ENCODE measurements around the gene ABCG8. TPM values are rescaled to one million over a fixed set of nuclear protein-coding genes. Genes with fewer than 3 reads are reported as not detected.

Gene ABCG8
- total RNA-seq, 4 donors from 2014 or later = not detected

- Histone ChIP-seq H3K36me3 (peaks cover 0 to 78% (median 4%) of the 10 kb centered on the region in 3 donors), H3K4me1 (no peaks in the 10 kb centered on the region), H3K4me3 (no peak overlapping the region), H3K27me3 (no peaks in the 10 kb centered on the region), H3K9me3 (no peaks in the 10 kb centered on the region), H3K27ac (no peak overlapping the region)
- DNase-seq (ENCODE audit: low spot score in 2 of 2) = no peak
- 85 to 86% methylated on average over 2 of the region's 2 CpGs for WGBS, 2 donors
- TF ChIP-seq EP300 (IDR thresholded peaks at IDR 0.05) (no peak), CTCF (IDR thresholded peaks at IDR 0.05) (no peak), POLR2A (IDR thresholded peaks at IDR 0.05) (no peak)
Observed at GRCh38 chr2:43806719-43807031, 32.1 kb upstream of the ABCG8 start.

GRCh38 chr2:43810452-43810851 lies 28.3 kb upstream of the ABCG8 start:
- no peak overlapping the region for H3K4me3 ChIP-seq
- H3K27ac ChIP-seq = no peak overlapping the region
- H3K27me3 ChIP-seq = no peaks in the 10 kb centered on the region
- H3K36me3 ChIP-seq = peaks cover 0 to 64% (median 4%) of the 10 kb centered on the region in 3 donors
- no peaks in the 10 kb centered on the region for H3K4me1 ChIP-seq
- no peaks in the 10 kb centered on the region for H3K9me3 ChIP-seq
- TF ChIP-seq CTCF (IDR thresholded peaks at IDR 0.05) = no peak
- TF ChIP-seq POLR2A (IDR thresholded peaks at IDR 0.05) = no peak
- no peak for TF ChIP-seq EP300 (IDR thresholded peaks at IDR 0.05)
- DNase-seq (ENCODE audit: low spot score in 2 of 2) = no peak
- WGBS, 2 donors = 60 to 61% methylated on average over 2 of the region's 2 CpGs

GRCh38 chr2:43810888-43811287 lies 27.9 kb upstream of the ABCG8 start:
- no peaks in the 10 kb centered on the region for H3K4me1 ChIP-seq
- no peak for DNase-seq (ENCODE audit: low spot score in 2 of 2)
- no peak for TF ChIP-seq CTCF (IDR thresholded peaks at IDR 0.05)
- no peak for TF ChIP-seq POLR2A (IDR thresholded peaks at IDR 0.05)
- no peak for TF ChIP-seq EP300 (IDR thresholded peaks at IDR 0.05)
- no peaks in the 10 kb centered on the region for H3K27me3 ChIP-seq
- H3K36me3 ChIP-seq = peaks cover 0 to 62% (median 4%) of the 10 kb centered on the region in 3 donors
- no peak overlapping the region for H3K4me3 ChIP-seq
- H3K9me3 ChIP-seq = no peaks in the 10 kb centered on the region
- WGBS, 2 donors = 66 to 69% methylated on average over 1 of the region's 1 CpG
- H3K27ac ChIP-seq = no peak overlapping the region

- no peaks in the 10 kb centered on the region for H3K4me1 ChIP-seq
- WGBS, 2 donors = 66 to 93% methylated on average over 2 of the region's 2 CpGs
- H3K36me3 ChIP-seq = peaks cover 0 to 54% (median 4%) of the 10 kb centered on the region in 3 donors
- no peak for DNase-seq (ENCODE audit: low spot score in 2 of 2)
- H3K4me3 ChIP-seq = no peak overlapping the region
- no peaks in the 10 kb centered on the region for H3K27me3 ChIP-seq
- TF ChIP-seq EP300 (IDR thresholded peaks at IDR 0.05) (no peak), CTCF (IDR thresholded peaks at IDR 0.05) (no peak), POLR2A (IDR thresholded peaks at IDR 0.05) (no peak)
- no peak overlapping the region for H3K27ac ChIP-seq
- H3K9me3 ChIP-seq = no peaks in the 10 kb centered on the region
Observed at GRCh38 chr2:43812006-43812405, 26.8 kb upstream of the ABCG8 start.

- H3K27ac ChIP-seq = no peak overlapping the region
- H3K9me3 ChIP-seq = no peaks in the 10 kb centered on the region
- TF ChIP-seq CTCF (IDR thresholded peaks at IDR 0.05) = no peak
- TF ChIP-seq POLR2A (IDR thresholded peaks at IDR 0.05) = no peak
- no peak for TF ChIP-seq EP300 (IDR thresholded peaks at IDR 0.05)
- WGBS, 2 donors = 31 to 42% methylated on average over 2 of the region's 2 CpGs
- H3K4me3 ChIP-seq = no peak overlapping the region
- no peak for DNase-seq (ENCODE audit: low spot score in 2 of 2)
- H3K27me3 ChIP-seq = no peaks in the 10 kb centered on the region
- H3K36me3 ChIP-seq = peaks cover 0 to 46% (median 4%) of the 10 kb centered on the region in 3 donors
- no peaks in the 10 kb centered on the region for H3K4me1 ChIP-seq
Observed at GRCh38 chr2:43812947-43813346, 25.8 kb upstream of the ABCG8 start.

Measured in tibial nerve (tissue), 4 donors.